SK-N-SH (cell line): Measurements from ENCODE around the gene SMYD3. TPM values are rescaled to one million over a fixed set of nuclear protein-coding genes. Genes with fewer than 3 reads are reported as not detected.

Experiments used
- CTCF ChIA-PET: fragments of 300-600, 350-600 bp; formaldehyde crosslinking; extraction: SDS; loops from one replicate; lab custom pipeline; 2021; lab: Yijun Ruan, JAX
- POLR2A ChIA-PET: fragments of 350-600 bp; sonication (Branson Sonifier 250); formaldehyde crosslinking; extraction: SDS; loops from one replicate; lab custom pipeline; 2020; ENCODE audit warnings: antibody characterized with exemption, inconsistent platforms; lab: Yijun Ruan, JAX
- DNase-seq: peaks from one replicate; pipeline ENCODE4 v3.0.0; 2012
- H2AFZ ChIP-seq: fragments of 200-600 bp; sonication (generic); 2 replicates; pipeline ENCODE4 v1.8.1; 2016; ENCODE audit warnings: antibody characterized with exemption, mild to moderate bottlenecking, low read depth
- H3F3A ChIP-seq: fragments of 200-600 bp; sonication (generic); replicated peaks from 2 replicates; pipeline ENCODE3; 2016; ENCODE audit warnings: antibody characterized with exemption, mild to moderate bottlenecking; ENCODE audit not compliant: insufficient read depth
- H3K27ac ChIP-seq, 2 experiments: fragments of 200-500 bp in 1 of 2; fragments of 200-600 bp in 1 of 2; sonication (Bioruptor generic) in 1 of 2; sonication (generic), shearing (Covaris generic) in 1 of 2; 2 replicates each; pipeline versions ENCODE4 v1.5.1 to v1.6.1; 2014 to 2016; ENCODE audit warnings: low read depth in 2 of 2, inconsistent platforms in 1 of 2, low read length in 1 of 2, mild to moderate bottlenecking in 1 of 2, mixed read lengths in 1 of 2
- H3K27me3 ChIP-seq: fragments of 200-600 bp; sonication (generic), shearing (Covaris generic); 2 replicates; pipeline ENCODE4 v1.6.1; 2016; ENCODE audit warnings: mixed run types; ENCODE audit not compliant: insufficient read depth
- H3K36me3 ChIP-seq, 2 experiments: fragments of 200-500 bp in 1 of 2; fragments of 200-600 bp in 1 of 2; sonication (Bioruptor generic) in 1 of 2; sonication (generic) in 1 of 2; replicated peaks in 1 of 2; 2 replicates each; pipeline versions ENCODE3 to v1.5.1; 2014 to 2016; ENCODE audit warnings: low read length in 1 of 2, mild to moderate bottlenecking in 1 of 2; ENCODE audit not compliant: insufficient read depth in 2 of 2, control insufficient read depth in 1 of 2
- H3K4me1 ChIP-seq, 2 experiments: fragments of 200-500 bp in 1 of 2; fragments of 200-600 bp in 1 of 2; sonication (Bioruptor generic) in 1 of 2; sonication (generic), shearing (Covaris generic) in 1 of 2; 2 replicates each; pipeline versions ENCODE4 v1.5.1 to v1.6.1; 2014 to 2016; ENCODE audit warnings: low read depth in 1 of 2, low read length in 1 of 2, mixed run types in 1 of 2; ENCODE audit not compliant: insufficient read depth in 2 of 2, control insufficient read depth in 1 of 2
- H3K4me2 ChIP-seq: fragments of 200-600 bp; sonication (generic), shearing (Covaris generic); 2 replicates; pipeline ENCODE4 v1.6.1; 2017; ENCODE audit warnings: mixed run types
- H3K4me3 ChIP-seq, 2 experiments: fragments of 200-500 bp in 1 of 2; fragments of 200-600 bp in 1 of 2; sonication (Bioruptor generic) in 1 of 2; sonication (generic), shearing (Covaris generic) in 1 of 2; 2 replicates each; pipeline versions ENCODE4 v1.5.1 to v1.8.1; 2014 to 2016; ENCODE audit warnings: low read depth in 2 of 2, inconsistent platforms in 1 of 2, low read length in 1 of 2, mild to moderate bottlenecking in 1 of 2, mixed read lengths in 1 of 2, moderate library complexity in 1 of 2
- H3K79me2 ChIP-seq: fragments of 200-600 bp; sonication (generic); 2 replicates; pipeline ENCODE4 v1.8.1; 2017; ENCODE audit warnings: mild to moderate bottlenecking; ENCODE audit not compliant: insufficient read depth
- H3K9ac ChIP-seq: fragments of 200-600 bp; sonication (generic); 2 replicates; pipeline ENCODE4 v1.6.1; 2017; ENCODE audit warnings: mixed run types
- H3K9me2 ChIP-seq: fragments of 200-600 bp; sonication (generic); 2 replicates; pipeline ENCODE4 v1.6.1; 2017; ENCODE audit warnings: mixed run types
- H3K9me3 ChIP-seq: fragments of 200-600 bp; sonication (generic); 2 replicates; pipeline ENCODE4 v1.6.1; 2017; ENCODE audit warnings: mixed run types, mild to moderate bottlenecking, moderate library complexity
- H4K20me1 ChIP-seq: fragments of 200-600 bp; sonication (generic); 2 replicates; pipeline ENCODE4 v1.6.1; 2017; ENCODE audit warnings: mild to moderate bottlenecking, mixed run types; ENCODE audit not compliant: insufficient read depth
- CTCF ChIP-seq: fragments of 200-600 bp; sonication (generic); IDR thresholded peaks from 2 replicates; pipeline ENCODE4 v1.6.1; 2017; ENCODE audit warnings: antibody characterized with exemption, mild to moderate bottlenecking, moderate library complexity
- EZH2phosphoT487 ChIP-seq: fragments of 200-600 bp; sonication (generic); IDR thresholded peaks from 2 replicates; pipeline ENCODE4 v1.6.1; 2017; ENCODE audit warnings: low read depth, mixed run types, mild to moderate bottlenecking, antibody characterized with exemption, moderate library complexity, borderline replicate concordance
- FOXM1 ChIP-seq: IDR thresholded peaks from 2 replicates; pipeline ENCODE4 v1.4.0; 2012; ENCODE audit warnings: low read depth, mild to moderate bottlenecking
- IRF3 ChIP-seq: fragments of 150-350 bp; IDR thresholded peaks from 2 replicates; pipeline ENCODE4 v1.6.1; 2016; ENCODE audit warnings: mild to moderate bottlenecking, low read depth, low read length
- MXI1 ChIP-seq: IDR thresholded peaks from 2 replicates; pipeline ENCODE4 v1.6.1; 2012; ENCODE audit warnings: mild to moderate bottlenecking, low read depth, low read length, improper control_type of control experiment
- NRF1 ChIP-seq: IDR thresholded peaks from 2 replicates; pipeline ENCODE4 v1.6.1; 2012; ENCODE audit warnings: low read depth, mild to moderate bottlenecking, low read length
- PBX3 ChIP-seq: IDR thresholded peaks from 2 replicates; pipeline ENCODE4; 2012
- RAD21 ChIP-seq: IDR thresholded peaks from 2 replicates; pipeline ENCODE4 v1.6.1; 2012; ENCODE audit warnings: mild to moderate bottlenecking, low read length
- REST ChIP-seq: IDR thresholded peaks from 2 replicates; pipeline ENCODE4 v1.6.1; 2012; ENCODE audit warnings: mild to moderate bottlenecking, low read depth, low read length, moderate library complexity
- SIN3A ChIP-seq: IDR thresholded peaks from 2 replicates; pipeline ENCODE4 v1.6.1; 2012; ENCODE audit warnings: low read depth, mild to moderate bottlenecking, low read length, moderate library complexity, borderline replicate concordance
- SMC3 ChIP-seq: IDR thresholded peaks from 2 replicates; pipeline ENCODE4 v1.6.1; 2012; ENCODE audit warnings: low read depth, low read length, improper control_type of control experiment
- TCF12 ChIP-seq: IDR thresholded peaks from 2 replicates; pipeline ENCODE4 v1.4.0; 2012
- TEAD4 ChIP-seq: IDR thresholded peaks from 2 replicates; pipeline ENCODE4 v1.4.0; 2012; ENCODE audit warnings: mild to moderate bottlenecking, borderline replicate concordance; ENCODE audit not compliant: insufficient read depth
- YY1 ChIP-seq: IDR thresholded peaks from 2 replicates; pipeline ENCODE4 v1.4.0; 2012; ENCODE audit warnings: low read depth, mild to moderate bottlenecking
- WGBS: methylation state at CpG from one replicate; pipeline ENCODE4 v1.1.6; 2017; ENCODE audit warnings: low lambda C conversion rate; 5-methylcytosine and 5-hydroxymethylcytosine counted together
- polyA plus RNA-seq, 3 experiments: library from polyadenylated mRNA; depleted of rRNA; stranded (reverse); fragments of >200 nt; gene quantifications; 2 replicates each; pipeline ENCODE4 v1.2.3, GENCODE V29; 2012

The SMYD3 gene
- polyA plus RNA-seq, 1 of the 3 experiments (the other 2 are of a cell fraction), result 31.4 TPM

- no peak for TF ChIP-seq IRF3
- peak; percentile 23; the same call in 1 of the 2 replicates for TF ChIP-seq REST
- 0 out of 2 replicates have a peak, but pooled peaks have one; percentile 66 for TF ChIP-seq SIN3A
- no peak for TF ChIP-seq RAD21
- TF ChIP-seq TCF12, result peak; percentile 97
- TF ChIP-seq TEAD4, result peak; percentile 93
- no peak for TF ChIP-seq EZH2phosphoT487
Observed at GRCh38 chr1:246005067-246005466, 502.0 kb downstream of the SMYD3 start (continued).

GRCh38 chr1:246004301-246004700, 502.8 kb downstream of the SMYD3 start:
- ChIA-PET CTCF (interaction anchor here (1.3 to 5.6 kb wide), 10 partner anchors 14 to 851 kb away, joined by 3 to 83 read pairs (median 4); partner anchors contain the start of gene KIF26B), POLR2A (no interaction called here)
- Histone ChIP-seq H3K36me3 (no peaks in the 10 kb centered on the region), H3K4me1 (peaks cover 5 to 21% of the 10 kb centered on the region in 2 experiments; a peak in 3 of 4 replicates), H3K9me2 (no peaks in the 10 kb centered on the region), H4K20me1 (no peaks in the 10 kb centered on the region), H3K4me3 (no peak overlapping the region), H3F3A (peaks cover 14% of the 10 kb centered on the region), H3K4me2 (peak overlapping the region; percentile 5; the same call in 1 of the 2 replicates), H3K27ac (peak overlapping the region; percentile 78 to 92), H3K9me3 (no peaks in the 10 kb centered on the region), H3K9ac (no peak overlapping the region), H3K79me2 (no peaks in the 10 kb centered on the region), H3K27me3 (no peaks in the 10 kb centered on the region), H2AFZ (no peak overlapping the region)
- 94% methylated on average over 3 of the region's 3 CpGs for WGBS
- no peak for DNase-seq
- TF ChIP-seq NRF1, result no peak
- no peak for TF ChIP-seq RAD21
- TF ChIP-seq MXI1, result no peak
- no peak for TF ChIP-seq REST
- TF ChIP-seq PBX3, result no peak
- TF ChIP-seq CTCF, result no peak
- no peak for TF ChIP-seq YY1
- no peak for TF ChIP-seq SMC3
- TF ChIP-seq TCF12, result no peak
- no peak for TF ChIP-seq FOXM1
- TF ChIP-seq TEAD4, result no peak
